Measurements from ENCODE around the gene PCNX2. TPM values are rescaled to one million over a fixed set of nuclear protein-coding genes. Genes with fewer than 3 reads are reported as not detected.

PCNX2 gene
- total RNA-seq, 1 donor from 2014 or later: 11.3 TPM

- ATAC-seq (no peak), DNase-seq (no peak)
- Histone ChIP-seq H3K4me1 (peaks cover 23% of the 10 kb centered on the region), H3K4me3 (no peak overlapping the region), H3K27me3 (ENCODE audit: low read depth) (no peaks in the 10 kb centered on the region), H3K36me3 (no peaks in the 10 kb centered on the region), H3K27ac (no peak overlapping the region), H3K9me3 (no peaks in the 10 kb centered on the region)
- intact Hi-C loops (cut with DNase I): no loop called here
- TF ChIP-seq CTCF (IDR thresholded peaks at IDR 0.05): no peak
These were observed 56.6 kb downstream of the PCNX2 start for GRCh38 chr1:233238884-233239431.

- ATAC-seq: no peak
These were observed 57.9 kb downstream of the PCNX2 start for GRCh38 chr1:233237647-233238046.

GRCh38 chr1:233233508-233234040, 62.0 kb downstream of the PCNX2 start:
- no peaks in the 10 kb centered on the region for H3K27me3 ChIP-seq (ENCODE audit: low read depth)
- ATAC-seq (no peak), DNase-seq (no peak)
- H3K9me3 ChIP-seq: no peaks in the 10 kb centered on the region
- TF ChIP-seq CTCF (IDR thresholded peaks at IDR 0.05): no peak
- intact Hi-C loops (cut with DNase I): no loop called here
- H3K36me3 ChIP-seq: no peaks in the 10 kb centered on the region
- no peak overlapping the region for H3K27ac ChIP-seq
- no peaks in the 10 kb centered on the region for H3K4me1 ChIP-seq
- H3K4me3 ChIP-seq: no peak overlapping the region

More at GRCh38 chr1:233237647-233238046, 57.9 kb downstream of the PCNX2 start:
- Histone ChIP-seq H3K27me3 (ENCODE audit: low read depth) (no peaks in the 10 kb centered on the region), H3K4me1 (peaks cover 14% of the 10 kb centered on the region), H3K36me3 (no peaks in the 10 kb centered on the region), H3K27ac (no peak overlapping the region), H3K4me3 (no peak overlapping the region), H3K9me3 (no peaks in the 10 kb centered on the region)
- no peak for DNase-seq
- TF ChIP-seq CTCF (IDR thresholded peaks at IDR 0.05): no peak
- intact Hi-C loops (cut with DNase I): no loop called here

- no peak for ATAC-seq
- TF ChIP-seq CTCF (IDR thresholded peaks at IDR 0.05): no peak
- Histone ChIP-seq H3K4me3 (no peak overlapping the region), H3K9me3 (no peaks in the 10 kb centered on the region), H3K27ac (no peak overlapping the region), H3K27me3 (ENCODE audit: low read depth) (no peaks in the 10 kb centered on the region), H3K36me3 (no peaks in the 10 kb centered on the region), H3K4me1 (no peaks in the 10 kb centered on the region)
- DNase-seq: no peak
- intact Hi-C loops (cut with DNase I): no loop called here
These were observed 65.5 kb downstream of the PCNX2 start for GRCh38 chr1:233230011-233230410.

- intact Hi-C loops (cut with DNase I): no loop called here
- TF ChIP-seq CTCF (IDR thresholded peaks at IDR 0.05): no peak
These were observed 66.2 kb downstream of the PCNX2 start for GRCh38 chr1:233229288-233229687.

More at GRCh38 chr1:233229288-233229687, 66.2 kb downstream of the PCNX2 start:
- no peak for ATAC-seq
- Histone ChIP-seq H3K27ac (no peak overlapping the region), H3K36me3 (no peaks in the 10 kb centered on the region), H3K4me3 (no peak overlapping the region), H3K4me1 (no peaks in the 10 kb centered on the region), H3K27me3 (ENCODE audit: low read depth) (no peaks in the 10 kb centered on the region), H3K9me3 (no peaks in the 10 kb centered on the region)
- DNase-seq: no peak
